ENCODE data around the gene OR6S1.

GRCh38 chr14:20688167-20688839 lies 46.8 kb upstream of the OR6S1 start, which contains the start of gene ANG:
- TF ChIP-seq CTCF (IDR thresholded peaks at IDR 0.05) (no peak), POLR2A (IDR thresholded peaks at IDR 0.05) (no peak)

All from suprapubic skin (tissue), 3 donors.